Upper lobe of left lung (tissue), 4 donors: ENCODE data around the gene NPIPA7.
"Not testable (repeated sequence)": the region's sequence is repeated elsewhere in the genome, so short reads cannot be mapped to it uniquely, and the experiment has no call there.

Source experiments
- EP300 ChIP-seq, 4 donors: sonication (generic); formaldehyde crosslinking; IDR thresholded peaks; one replicate each; pipeline ENCODE4 v1.5.1; 2017; ENCODE audit warnings: antibody characterized with exemption in 4 of 4, control low read depth in 2 of 4
- POLR2A ChIP-seq, 4 donors: fragments of 450-650 bp; IDR thresholded peaks; one replicate each; pipeline ENCODE4 v1.5.1; 2016 to 2017; ENCODE audit warnings: antibody characterized with exemption in 4 of 4, mild to moderate bottlenecking in 2 of 4
- POLR2AphosphoS5 ChIP-seq, 2 donors: sonication (generic); formaldehyde crosslinking; IDR thresholded peaks; one replicate each; pipeline ENCODE4 v1.5.1; 2017; ENCODE audit warnings: antibody characterized with exemption in 2 of 2
- TF ChIP-seq, protein P1 (sequence below), 6 experiments: fragments of 450-650 bp in 4 of 6; fragments of 200-600 bp in 2 of 6; sonication (generic) in 2 of 6; IDR thresholded peaks; one replicate each; pipeline ENCODE4 v1.5.1; 2016 to 2019; ENCODE audit warnings: antibody characterized with exemption in 6 of 6

DNA sequence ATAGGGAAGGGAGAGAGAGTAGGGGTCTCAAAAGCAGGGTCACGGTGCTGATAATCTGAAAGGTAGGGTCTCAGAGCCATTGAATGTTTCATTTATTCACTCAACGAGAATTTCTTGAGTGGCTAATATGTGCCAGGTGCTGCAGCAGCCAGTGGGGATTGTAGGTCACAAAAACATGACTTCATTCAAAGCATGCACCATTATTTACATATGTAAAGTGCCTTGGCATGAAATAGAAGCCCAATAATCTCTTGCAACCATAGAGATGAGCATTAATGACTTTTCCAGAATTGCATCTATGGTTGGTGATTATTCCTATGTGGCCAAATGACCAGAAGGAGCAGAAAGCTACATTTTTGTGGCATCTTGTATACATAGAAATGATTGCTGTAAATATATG lies 46.2 kb downstream of the NPIPA7 start:
- TF ChIP-seq, protein P1, sequence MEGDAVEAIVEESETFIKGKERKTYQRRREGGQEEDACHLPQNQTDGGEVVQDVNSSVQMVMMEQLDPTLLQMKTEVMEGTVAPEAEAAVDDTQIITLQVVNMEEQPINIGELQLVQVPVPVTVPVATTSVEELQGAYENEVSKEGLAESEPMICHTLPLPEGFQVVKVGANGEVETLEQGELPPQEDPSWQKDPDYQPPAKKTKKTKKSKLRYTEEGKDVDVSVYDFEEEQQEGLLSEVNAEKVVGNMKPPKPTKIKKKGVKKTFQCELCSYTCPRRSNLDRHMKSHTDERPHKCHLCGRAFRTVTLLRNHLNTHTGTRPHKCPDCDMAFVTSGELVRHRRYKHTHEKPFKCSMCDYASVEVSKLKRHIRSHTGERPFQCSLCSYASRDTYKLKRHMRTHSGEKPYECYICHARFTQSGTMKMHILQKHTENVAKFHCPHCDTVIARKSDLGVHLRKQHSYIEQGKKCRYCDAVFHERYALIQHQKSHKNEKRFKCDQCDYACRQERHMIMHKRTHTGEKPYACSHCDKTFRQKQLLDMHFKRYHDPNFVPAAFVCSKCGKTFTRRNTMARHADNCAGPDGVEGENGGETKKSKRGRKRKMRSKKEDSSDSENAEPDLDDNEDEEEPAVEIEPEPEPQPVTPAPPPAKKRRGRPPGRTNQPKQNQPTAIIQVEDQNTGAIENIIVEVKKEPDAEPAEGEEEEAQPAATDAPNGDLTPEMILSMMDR (IDR thresholded peaks at IDR 0.05) = not testable (repeated sequence)
- TF ChIP-seq POLR2AphosphoS5, POLR2A, EP300 (IDR thresholded peaks at IDR 0.05): not testable (repeated sequence)
